GM21390 (cell line): ENCODE measurements around the gene SWSAP1.

ENCODE experiments used
- ATAC-seq: cut with Tn5 transposase; IDR thresholded peaks from one replicate; pipeline ENCODE4 v1.9.1; 2021; ENCODE audit not compliant: unreplicated experiment

Gene SWSAP1

DNA sequence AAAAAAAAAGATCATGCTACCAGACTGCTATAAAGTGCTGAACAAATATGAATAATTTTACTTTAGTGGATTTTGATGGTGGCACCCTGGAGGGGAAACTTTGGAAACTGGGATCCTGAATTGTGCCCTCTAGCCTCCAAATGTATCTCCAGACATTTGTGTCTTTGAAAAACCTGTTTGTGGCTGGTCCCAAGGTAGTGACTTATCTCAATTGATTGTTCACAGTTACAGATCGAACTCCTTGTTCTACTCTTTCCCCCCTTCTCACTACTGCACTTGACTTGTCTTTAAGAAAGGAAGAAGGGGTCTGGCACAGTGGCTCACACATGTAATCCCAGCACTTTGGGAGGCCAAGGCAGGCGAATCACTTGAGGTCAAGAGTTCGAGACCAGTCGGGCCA is 34.1 kb downstream of the SWSAP1 start:
- ATAC-seq, result no peak

DNA sequence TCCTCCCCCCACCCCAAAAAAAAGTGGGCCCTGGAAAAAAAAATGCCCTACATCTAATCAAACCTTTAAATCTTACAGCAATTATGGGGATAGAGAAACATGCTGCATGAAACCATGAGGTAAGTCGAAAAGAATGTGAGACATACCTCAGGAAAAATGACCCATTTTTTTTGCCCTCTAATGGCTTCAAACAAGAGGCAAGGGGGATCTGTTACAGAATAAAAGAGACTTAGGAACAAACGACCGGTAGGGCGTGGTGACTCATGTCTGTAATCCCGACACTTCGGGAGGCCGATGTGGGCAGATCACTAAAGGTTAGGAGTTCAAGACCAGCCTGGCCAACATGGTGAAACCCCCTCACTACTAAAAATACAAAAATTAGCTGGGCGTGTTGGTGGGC is 36.2 kb downstream of the SWSAP1 start:
- no peak for ATAC-seq

DNA sequence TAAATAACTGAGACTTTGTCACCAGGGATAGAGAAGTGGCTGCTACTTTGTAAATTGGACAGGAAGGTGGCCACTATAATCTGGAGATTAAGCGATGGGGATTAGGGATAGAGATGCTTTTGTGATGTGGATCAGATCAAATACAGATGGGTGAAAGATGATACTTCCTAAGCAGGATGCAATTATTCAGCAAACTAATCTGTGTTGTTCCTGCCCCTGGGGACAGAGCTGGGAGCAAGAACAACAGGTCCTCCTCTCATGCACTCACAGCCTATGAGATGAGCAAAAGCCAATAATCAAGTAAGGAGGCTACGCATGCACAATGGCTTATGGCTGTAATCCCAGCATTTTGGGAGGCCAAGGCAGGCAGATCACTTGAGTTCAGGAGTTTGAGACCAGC is 40.1 kb downstream of the SWSAP1 start:
- no peak for ATAC-seq

DNA sequence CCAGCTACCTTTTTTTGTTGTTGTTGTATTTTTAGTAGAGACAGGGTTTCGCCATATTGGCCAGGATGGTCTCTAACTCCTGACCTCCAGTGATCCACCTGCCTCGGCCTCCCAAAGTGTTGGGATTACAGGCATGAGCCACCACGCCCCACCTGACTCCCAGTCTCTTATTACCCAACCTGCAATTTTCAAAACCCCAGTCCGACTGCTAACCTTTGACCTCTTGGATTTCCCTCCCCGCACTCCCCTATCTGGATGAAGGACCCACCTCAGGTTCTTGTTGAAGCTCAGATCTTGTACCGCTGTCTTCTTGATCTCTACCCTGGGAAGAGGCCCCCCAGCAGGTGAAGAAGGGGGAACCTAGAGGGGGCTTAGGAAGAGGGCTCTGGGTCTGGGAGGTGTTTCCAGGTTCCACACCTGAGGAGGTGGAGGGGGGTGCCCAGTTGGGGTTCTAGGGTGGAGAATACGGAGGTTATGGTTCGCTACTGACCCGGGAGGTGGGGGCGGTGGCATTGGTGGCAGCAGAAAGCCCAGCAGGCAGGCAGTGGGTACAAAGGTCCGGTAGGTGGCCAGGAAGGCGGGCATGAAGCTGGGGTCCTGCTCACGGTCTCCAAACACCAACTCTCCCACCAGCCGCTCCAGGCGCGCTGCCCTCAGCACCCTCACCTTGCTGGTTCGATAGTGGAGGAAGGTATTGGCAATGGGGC is 42.0 kb downstream of the SWSAP1 start:
- no peak for ATAC-seq

DNA sequence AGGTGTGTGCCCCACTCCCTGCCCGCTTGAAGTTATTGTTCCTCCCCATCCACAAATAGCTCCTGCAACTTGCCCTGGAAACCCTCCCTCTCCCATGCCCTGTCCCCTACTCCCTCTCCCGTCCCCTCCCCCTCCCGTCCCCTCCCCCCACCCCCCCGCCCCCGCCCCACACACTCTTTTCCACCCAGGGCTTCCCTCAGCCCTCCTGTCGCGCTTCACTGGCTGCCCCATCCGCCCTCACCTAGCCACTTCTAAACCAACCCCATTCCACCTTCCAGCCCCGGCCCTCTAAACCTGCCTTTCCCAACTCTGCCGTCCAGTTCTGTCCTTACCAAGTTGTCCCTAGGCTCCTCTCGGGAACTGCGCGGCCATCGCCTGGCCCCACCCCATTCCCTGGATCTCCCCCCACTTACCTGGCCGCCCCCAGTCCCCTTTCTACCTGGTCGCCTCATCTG is 43.7 kb downstream of the SWSAP1 start:
- ATAC-seq, result no peak

DNA sequence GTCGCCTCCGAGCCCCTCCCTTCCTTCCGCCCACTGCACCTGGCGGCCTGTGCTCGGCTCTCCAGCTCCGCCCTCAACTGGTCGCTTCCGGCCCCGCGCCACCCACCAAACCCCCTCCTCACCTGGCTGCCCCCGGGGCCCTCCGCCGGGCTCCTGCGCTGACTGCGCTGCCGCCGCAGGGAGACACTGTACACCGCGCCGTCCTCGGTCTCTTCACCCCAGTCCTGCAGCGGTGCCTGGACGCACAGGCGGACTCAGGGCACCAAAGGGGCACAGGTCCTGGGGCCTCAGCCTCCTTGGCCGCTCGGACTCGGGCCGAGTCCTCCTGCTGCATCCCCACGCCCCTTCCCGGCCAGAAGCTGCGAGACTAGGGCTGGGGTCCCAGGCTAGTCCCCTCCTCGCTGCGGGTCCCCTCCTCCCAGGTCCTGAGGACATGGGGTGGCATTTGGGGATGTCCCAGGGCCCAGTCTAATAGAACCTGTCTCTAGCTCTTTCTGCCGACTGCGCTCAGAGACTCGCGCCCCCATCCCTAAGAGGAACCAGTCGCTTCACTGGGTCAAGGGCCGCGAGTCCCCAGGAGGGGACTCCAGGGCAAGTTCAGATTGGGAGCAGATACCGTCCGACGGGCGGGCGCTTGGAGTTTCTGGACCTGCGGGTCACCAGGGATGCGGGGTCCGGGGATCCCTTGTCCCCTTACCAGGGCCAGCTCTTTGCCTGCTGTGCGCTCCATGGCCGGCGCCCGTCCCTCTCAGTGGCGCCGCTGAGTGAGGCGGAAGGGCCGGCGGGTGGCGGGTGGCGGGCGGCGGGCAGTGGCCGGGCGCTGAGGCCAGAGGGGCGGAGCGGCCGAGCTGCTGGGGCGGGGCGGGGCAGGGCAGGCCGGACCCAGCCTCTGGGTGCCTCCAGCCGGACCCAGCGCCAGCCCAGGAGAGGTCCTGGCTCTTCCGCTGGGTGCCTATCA is 44.4 kb downstream of the SWSAP1 start, which contains the start of gene RGL3:
Gene RGL3, minus strand, starts transcription at position 766 of the 958 bp plus-strand sequence. Its CDS starts 36 bp downstream, at position 730.
- no peak for ATAC-seq

DNA sequence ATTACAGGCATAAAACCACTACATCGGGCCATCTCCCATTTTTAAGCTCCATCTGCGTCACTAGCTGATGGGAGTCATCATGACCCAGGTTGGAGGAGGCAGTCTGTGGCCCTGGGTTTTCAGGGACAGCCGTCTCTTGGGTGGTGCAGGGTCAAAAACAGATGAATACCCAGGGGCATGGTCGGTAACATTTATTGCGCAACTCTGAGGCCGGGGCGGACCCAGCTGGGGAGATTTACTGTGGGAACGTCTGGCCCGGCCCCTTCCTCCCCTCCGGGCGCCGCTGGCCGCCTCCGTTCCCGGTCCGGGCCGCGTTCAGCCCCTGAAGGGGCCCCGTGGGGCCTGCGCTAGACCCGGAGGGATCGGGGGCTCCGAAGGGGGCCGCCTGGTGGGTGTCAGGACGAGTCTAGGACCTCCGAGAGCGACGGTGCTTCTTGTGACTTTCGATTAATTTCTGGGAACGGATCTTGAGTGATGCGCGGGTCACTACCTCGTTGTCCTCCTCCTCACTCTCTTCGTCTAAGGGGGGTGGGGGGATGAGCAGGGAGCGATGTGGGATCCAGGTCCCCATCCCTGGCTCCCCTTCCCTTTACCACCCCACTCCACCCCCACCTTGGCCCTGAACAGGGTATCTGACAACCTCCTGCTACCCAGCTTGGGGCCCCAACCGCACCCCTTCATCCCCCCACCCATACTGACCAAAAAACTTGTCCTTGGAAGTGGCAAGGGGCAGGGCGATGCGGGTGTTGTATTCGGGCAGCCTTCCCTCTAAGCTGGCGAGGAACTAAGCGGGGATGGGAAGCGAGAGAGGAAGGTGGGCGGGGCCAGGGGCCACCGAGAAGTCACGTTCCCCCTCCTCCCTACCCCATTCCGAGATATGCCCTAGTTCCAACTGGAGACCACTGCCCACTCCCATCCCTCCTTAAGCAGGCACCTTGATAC is 46.2 kb downstream of the SWSAP1 start:
- ATAC-seq, result no peak

DNA sequence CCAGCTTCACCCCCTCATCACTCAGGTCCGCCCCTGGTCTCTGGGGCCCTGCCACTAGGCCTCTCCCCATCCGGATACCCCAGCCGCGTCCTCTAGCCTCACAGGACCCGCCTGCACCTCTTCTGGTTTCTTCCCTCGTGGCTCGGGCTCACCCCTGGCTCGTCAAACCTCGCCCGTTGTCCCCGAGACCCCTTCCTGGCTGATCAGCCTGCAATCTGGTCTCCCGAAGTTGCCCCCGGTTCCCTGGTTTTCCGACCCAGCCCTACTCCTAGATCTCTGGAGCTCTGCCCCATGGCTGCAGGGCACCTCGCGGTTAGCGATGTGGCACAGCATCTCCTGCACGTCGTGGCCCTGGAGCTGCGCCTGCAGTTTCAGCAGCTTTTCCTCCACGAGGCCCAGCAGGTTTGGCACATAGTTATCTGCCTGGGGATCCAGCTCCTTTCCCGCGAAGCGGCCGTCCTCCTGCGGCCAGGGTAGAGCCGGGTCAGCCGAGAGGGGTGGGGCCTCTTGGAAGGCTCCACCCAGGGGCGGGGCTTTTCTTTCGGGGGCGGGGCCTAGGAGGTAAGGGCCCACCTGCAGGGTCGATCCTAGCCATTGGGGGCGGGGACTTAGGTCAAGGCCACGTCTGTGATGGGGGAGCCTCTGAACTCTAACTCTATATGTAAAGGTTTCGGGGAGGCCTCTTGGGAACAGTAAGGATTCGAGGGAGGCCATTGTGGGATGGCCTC is 47.1 kb downstream of the SWSAP1 start:
- ATAC-seq, result peak; percentile 24

GRCh38 chr19:11422163-11423065 is 47.9 kb downstream of the SWSAP1 start:
- ATAC-seq, result peak; percentile 57

GRCh38 chr19:11423164-11423790 is 48.8 kb downstream of the SWSAP1 start:
- ATAC-seq, result no peak

DNA sequence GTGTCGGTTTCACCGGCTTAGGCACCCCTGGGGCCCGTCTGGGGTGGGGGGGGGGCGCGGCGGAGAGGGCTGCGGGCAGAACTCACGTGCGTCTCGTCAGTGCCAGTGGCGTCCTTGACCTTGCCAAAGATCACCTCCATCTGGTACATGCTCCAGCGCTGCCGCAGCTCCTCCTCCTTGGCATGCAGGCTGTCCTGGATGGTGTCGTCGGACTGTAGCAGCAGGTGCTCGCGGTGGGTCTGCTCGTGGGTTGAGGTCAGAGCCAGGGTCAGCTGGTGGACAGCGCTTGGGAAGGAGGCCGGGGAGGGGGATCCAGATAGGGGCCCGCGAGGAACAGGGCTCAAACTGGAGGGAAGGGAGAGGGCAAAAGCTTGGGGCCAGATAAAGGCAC is 49.3 kb downstream of the SWSAP1 start:
- no peak for ATAC-seq
